Prostate gland (tissue), 2 donors: ENCODE data around the gene COL6A1.

Experiments
- POLR2A ChIP-seq: fragments of 450-650 bp; IDR thresholded peaks from one replicate; pipeline ENCODE4 v1.6.1; 2016; ENCODE audit warnings: antibody characterized with exemption, mild to moderate bottlenecking
- TF ChIP-seq, protein P1 (sequence below), 4 experiments: fragments of 200-600 bp in 2 of 4; fragments of 450-650 bp in 2 of 4; sonication (generic) in 2 of 4; IDR thresholded peaks; 1 replicate in 3 of 4; 2 replicates in 1 of 4; pipeline ENCODE4 v1.5.1; 2016 to 2019; ENCODE audit warnings: antibody characterized with exemption in 4 of 4, mild to moderate bottlenecking in 2 of 4, moderate library complexity in 2 of 4

DNA sequence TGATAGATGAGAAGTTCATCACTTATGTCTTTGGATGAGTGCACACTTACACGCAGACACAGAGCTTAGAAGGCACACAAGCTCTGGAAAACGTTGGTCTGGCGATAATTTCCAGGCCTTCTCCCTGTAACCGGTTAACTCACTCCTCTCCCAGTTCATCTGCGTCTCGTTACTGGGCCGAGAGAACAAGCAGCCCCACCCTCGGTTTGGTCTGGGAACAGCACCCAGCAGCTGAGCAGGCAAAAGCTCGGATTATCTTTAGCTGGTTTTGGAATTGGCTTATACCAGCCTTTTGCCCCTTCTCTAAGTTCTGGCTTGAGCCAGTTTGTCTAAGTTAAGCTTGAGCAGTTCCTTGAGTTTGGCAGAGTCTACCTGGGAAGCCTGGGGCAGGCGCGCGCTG lies 27.3 kb upstream of the COL6A1 start:
- TF ChIP-seq, protein P1, sequence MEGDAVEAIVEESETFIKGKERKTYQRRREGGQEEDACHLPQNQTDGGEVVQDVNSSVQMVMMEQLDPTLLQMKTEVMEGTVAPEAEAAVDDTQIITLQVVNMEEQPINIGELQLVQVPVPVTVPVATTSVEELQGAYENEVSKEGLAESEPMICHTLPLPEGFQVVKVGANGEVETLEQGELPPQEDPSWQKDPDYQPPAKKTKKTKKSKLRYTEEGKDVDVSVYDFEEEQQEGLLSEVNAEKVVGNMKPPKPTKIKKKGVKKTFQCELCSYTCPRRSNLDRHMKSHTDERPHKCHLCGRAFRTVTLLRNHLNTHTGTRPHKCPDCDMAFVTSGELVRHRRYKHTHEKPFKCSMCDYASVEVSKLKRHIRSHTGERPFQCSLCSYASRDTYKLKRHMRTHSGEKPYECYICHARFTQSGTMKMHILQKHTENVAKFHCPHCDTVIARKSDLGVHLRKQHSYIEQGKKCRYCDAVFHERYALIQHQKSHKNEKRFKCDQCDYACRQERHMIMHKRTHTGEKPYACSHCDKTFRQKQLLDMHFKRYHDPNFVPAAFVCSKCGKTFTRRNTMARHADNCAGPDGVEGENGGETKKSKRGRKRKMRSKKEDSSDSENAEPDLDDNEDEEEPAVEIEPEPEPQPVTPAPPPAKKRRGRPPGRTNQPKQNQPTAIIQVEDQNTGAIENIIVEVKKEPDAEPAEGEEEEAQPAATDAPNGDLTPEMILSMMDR (IDR thresholded peaks at IDR 0.05): no peak
- no peak for TF ChIP-seq POLR2A
